ENCODE results near the gene ADAP1.
"Not testable (repeated sequence)": the region's sequence is repeated elsewhere in the genome, so short reads cannot be mapped to it uniquely, and the experiment has no call there.

Gene ADAP1

DNA sequence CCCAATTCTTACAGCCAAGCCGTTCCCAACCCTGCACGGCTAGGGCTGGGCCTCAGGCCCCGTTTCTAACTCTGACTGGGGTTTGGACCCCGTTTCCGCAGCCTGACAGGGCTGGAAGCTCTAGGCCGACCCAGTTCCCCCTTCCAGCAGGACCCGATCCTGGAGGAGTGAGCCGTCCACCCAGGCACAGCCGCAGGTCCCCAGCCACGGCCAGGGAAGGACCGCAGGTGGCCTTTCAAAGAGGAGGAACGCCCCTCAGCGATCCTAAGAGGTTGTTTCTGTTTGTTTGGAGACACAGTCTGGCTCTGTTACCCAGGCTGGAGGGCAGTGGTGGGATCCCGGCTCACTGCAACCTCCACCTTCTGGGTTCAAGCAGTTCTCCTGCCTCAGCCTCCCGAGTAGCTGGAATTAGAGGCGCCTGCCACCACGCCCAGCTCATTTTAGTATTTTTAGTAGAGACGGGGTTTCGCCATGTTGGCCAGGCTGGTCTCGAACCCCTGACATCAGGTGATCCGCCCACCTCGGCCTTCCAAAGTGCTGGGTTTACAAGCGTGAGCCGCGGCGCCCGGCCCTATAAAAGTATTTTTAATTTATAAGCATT, 78.9 kb downstream of the ADAP1 start:
- no peak for DNase-seq

DNA sequence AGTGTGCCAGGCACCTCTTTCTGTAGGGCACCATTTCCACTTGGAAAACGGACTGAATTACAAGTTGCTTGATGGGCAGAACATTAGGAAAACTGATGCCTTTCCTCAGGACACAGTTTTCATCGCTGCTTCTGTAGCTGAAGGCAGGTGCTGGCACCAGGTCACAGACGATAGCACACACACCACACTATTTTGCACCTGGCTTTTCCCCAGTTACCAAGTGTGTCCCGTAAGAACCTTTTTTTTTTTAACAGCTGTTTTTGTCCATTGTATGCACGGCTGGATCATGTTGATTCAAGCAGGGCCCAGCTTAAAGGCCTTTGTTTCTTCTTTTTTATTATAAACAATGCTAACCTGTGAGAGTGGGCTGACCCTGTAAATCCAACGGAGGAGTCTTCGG, 79.4 kb downstream of the ADAP1 start:
- DNase-seq: no peak

DNA sequence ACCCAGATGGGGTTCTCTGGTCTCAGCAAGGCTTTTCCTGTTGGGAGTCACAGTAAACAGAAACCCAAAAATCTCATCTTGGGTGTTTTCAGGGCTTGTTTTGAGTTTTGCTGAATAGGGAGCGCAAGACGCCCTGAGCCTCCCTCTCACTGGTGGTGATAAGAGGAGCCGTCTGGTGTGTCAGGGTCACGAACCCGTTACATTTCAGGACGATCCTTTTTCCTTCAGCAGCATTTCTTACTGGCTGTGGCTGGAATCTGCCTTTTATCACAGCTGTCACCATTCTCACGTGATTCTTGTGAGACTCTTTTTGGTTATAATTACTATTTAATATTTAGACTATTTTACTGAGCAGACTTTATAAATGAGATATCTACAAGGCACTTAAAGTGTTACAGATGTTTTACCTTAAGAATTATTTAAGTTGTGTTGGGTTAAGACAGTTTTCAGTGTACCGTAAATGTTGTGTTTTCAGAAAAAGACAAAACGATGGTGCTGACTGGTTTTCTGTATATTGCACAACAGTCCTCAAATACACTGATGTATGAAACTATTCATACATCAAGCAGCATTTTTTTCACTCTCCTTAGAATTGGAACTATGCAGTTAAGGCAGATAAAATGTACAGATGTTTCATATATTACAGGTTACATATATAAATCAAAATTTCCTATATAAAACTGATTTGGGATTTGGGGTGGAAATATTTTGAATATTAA, 80.3 kb downstream of the ADAP1 start:
- no peak for DNase-seq

DNA sequence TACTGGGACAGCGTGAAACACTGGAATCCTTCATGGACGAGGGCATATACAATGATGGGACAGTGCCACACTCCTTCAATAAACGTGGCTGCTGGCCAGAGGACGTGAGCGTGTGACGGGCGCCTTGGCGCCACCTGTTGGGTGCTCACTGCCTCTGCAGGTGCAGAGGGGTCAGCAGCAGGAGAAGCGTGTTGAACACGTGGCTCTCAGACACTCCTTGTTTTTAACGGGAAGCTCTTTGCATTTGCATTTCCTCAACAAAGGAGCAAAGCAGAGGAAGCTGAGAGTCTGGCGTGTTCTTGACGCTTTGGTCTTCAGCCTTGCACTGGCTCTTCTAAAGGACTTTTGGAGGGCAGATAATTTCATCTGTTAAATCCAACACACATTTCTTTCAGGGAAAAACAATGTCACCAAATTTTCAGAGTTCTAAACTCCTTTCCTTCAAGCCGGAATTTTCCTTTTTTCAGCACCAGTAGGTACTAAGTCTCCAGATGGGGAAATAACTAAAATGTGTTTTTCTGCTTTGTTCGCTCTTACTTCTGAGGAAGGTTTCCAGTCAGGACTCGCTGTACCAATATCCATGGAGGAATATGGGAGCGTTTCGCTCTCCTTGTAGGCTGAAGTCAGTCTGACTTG, 81.0 kb downstream of the ADAP1 start:
- peak; percentile 82 for DNase-seq

DNA sequence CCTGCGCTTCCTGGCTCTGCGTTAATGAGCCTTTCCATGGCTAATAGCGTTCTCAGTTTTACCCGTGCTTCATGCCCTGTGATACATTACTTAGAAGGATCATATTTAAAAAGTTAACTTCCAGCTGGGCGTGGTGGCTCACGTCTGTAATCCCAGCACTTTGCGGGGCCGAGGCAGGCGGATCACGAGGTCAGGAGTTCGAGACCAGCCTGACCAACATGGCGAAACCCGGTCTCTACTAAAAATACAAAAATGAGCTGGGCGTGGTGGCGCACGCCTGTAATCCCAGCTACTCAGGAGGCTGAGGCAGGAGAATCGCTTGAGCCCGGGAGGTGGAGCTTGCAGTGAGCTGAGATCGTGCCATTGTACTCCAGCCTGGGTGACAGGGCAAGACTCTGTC, 81.8 kb downstream of the ADAP1 start:
- not testable (repeated sequence) for DNase-seq

DNA sequence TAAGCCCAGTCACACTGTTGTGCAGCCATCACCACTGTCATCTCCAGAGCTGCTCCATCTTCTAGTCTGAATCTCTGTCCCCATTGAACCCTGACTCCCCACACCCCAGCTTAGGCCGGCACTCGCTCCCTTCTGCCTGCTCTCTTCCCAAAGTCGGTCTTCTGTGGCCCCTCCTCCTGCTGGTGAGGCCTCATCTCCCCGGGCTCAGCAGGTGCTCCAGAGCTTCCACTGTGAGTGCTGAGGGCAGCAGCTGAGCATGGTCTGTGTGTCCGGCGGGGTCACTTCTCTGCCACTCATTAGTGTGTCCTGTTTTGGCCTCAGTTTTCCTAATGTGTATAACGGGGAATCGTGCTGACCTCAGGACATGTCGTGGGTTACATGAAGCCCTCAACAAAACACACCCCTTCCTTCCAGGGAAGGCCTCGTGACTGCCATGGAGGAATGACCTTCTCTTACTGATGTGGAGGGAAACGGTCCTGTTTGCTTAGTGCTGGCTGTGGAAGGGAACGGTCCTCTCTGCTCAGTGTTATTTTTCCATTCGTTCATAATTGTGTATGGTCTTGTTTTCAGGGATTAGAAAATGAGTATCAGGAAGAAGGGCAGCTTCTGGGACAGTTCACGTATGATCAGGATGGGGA, 82.5 kb downstream of the ADAP1 start:
- no peak for DNase-seq

DNA sequence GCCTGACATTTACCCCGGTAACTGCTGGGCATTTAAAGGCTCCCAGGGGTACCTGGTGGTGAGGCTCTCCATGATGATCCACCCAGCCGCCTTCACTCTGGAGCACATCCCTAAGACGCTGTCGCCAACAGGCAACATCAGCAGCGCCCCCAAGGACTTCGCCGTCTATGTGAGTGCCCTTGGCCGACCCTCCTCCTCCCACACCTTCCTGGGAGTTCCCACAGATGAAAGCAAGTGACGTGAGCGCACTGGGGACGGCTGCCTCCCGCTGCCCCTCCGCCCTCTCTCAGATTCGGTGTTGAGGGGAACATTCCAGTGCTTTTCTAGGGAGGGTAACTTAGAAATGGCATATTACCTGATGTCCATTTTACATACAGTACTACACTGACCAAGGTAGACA, 85.1 kb downstream of the ADAP1 start:
- no peak for DNase-seq

DNA sequence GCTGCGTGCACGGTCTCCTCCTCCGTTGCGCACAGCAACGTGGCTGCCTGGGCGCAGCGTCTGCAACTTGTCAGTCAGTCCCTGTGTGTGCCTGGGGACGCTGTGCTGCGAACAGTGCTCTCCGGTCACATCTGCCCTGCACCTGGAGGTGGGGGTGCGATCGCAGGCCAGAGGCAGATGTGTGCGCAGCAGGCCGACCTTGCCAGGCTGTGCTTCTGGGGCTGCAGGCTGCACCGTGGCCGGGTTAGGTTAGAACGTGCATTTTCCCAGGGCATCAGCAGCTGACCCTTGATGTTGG, 86.3 kb downstream of the ADAP1 start:
- no peak for DNase-seq

DNA sequence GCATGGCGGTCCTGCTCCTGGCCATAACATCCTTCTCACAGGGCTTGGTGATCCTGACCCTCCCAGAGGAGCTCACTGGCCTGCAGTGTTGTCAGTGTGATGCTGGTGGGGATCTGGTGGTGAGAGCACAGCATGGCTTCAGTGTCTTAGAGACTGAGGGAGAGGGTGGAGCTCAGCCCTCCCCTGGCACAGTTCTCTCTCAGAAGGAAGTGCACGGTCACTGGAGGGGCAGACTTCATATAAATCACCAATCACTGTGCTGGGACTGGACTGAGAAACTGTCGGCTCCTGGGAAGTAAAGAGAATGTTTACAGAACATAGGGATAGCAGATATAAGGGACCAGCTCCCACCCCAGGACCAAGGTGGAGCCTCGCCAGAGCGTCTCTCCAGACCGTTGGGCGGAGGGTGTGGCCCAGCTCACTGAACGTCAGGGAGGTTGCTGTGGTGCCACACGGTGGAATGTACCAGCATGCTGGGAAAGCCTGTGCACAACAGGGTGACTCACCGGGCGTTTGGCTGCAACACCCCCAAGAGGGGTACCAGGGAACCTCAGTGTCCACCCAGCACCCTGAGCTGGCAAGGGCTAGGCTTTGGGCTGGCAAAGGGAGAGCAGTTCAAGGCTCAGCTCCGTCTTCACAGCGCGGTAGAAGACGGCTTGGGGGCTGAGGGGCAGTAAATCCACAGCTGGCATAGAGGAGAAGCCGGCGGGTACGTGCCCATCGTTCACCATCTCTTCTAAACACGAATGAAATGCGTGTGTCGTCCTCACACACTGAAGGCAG, 86.9 kb downstream of the ADAP1 start:
- no peak for DNase-seq

DNA sequence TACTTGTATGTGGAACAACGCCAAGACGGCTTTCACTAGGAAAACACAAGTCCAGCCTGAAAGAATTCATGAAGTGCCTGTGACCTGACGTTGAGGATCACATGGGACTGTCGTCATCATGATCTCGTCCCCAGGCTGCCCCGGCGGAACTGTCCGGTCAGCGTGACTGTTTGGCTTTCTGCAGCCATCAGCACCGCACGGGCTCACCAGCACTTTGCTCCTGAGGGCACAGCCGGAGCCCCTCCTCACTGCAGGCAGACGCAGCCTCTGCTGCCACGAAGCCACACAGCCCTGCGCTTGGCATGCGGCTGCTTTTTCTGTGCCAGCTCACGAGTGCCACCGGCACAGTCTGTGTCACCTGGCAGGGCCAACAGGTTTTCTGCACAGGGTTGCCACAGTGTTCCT, 87.5 kb downstream of the ADAP1 start:
- no peak for DNase-seq

DNA sequence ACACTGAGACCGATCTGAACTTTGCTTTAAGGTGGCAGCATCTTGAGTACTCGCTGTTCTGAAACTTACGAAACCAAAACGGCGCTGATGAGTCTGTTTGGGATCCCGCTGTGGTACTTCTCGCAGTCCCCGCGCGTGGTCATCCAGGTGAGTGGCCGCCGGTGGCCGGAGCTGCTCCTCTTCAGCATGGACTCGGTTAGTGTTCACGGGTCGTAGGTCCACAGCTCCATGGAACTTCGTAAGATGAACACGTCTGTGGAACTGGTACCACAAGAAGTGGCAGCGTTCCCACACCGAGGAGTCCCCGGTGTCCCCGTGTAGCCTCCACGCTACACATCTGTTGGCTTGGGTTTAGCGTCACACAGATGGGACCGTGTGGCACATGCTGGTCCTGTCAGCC, 88.6 kb downstream of the ADAP1 start:
- no peak for DNase-seq

DNA sequence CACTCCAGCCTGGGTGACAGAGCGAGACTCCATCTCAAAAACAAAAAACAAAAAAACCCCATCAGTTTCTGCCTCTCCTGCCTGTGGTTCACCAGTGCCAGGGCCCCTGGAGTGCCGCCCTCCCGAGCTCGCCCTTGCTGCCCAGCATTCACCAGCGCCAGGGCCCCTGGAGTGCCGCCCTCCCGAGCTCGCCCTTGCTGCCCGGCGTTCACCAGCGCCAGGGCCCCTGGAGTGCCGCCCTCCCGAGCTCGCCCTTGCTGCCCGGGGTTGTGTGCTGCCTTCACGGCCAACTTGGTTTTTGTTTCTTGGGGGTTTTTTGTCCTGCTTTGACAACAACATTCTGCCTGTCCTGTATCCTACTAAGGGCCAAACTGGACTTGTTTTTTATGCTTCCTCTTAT, 91.4 kb downstream of the ADAP1 start:
- no peak for DNase-seq

DNA sequence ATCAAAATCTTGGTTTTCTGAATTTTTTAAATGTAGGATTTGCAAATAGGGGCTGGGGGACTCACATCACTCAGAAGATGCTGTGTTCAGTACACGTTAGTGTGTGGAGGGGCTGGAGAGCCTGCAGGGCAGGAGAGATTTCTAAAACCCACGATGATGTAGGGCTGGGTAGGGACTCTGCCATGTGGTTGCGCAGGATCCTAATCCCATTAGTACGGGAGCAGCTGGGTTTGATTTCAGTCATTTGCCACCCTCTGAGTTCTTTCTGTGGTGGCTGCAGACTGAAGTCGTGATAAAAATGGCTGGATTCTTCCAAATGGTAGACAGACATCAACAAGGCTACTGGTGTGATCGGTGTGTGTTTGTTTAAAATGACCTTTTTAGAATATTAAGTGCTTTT, 92.3 kb downstream of the ADAP1 start:
- no peak for DNase-seq

DNA sequence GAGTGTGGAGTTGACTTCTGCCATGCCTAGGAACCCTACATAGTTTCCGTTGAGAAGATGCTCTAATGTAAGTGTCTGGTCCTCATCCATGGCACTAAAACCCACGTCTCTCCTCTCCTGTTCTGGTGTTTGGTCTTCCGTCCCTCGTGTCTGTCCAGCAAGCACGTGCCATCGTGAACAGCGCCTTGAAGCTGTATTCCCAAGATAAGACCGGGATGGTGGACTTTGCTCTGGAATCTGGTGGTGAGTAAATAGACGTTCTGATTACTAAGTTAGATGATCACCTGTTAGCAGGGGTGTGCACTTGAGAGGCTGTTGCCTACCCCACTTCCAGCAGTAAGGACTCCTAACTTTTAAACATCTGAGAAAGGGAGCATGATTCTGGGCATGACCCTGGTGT, 93.3 kb downstream of the ADAP1 start:
- no peak for DNase-seq

DNA sequence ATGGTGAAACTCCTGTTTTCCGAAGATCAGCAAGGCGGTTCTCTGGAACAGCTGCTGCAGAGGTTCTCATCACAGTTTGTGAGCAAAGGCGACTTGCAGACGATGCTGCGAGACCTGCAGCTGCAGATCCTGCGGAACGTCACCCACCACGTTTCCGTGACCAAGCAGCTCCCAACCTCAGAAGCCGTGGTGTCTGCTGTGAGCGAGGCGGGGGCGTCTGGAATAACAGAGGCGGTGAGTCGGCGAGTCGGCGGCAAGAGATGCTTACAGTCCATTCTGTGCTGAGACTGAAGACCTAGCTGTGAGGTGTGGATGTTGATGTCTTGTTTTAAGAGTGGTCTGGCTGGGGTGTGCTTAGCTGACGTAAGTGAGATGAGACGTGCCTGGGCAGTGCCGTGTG, 94.3 kb downstream of the ADAP1 start:
- DNase-seq: no peak

DNA sequence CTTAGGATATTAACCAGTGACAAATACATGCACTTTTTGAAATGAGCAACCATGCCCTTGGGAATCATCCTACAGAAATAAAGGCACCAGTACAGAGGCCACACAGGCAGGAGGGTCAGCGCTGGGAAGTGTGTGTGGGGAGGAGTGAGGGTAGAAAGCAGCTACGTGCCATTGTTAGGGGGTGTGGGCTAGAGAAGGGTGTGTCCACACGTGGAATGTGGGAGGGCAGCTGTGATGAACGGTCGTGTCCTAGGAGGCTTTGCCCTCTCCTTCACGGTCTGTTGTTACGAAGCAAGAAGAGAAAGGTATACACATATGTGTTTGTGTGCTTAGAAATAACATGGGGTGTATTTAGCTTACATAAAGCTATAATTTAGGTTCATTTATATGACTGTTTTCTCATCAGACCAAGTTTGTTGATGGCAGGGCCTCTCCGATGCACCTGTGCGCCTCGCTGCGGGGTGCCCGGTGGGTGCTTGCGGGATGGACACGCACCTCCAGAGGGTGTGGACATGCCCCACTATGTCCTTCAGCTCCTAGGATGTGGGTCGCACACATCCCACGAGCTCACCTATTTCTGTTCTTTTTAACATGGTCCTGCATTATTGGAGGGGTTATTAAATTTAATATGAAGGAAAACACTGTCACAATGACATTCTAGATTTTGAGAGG, 95.0 kb downstream of the ADAP1 start:
- no peak for DNase-seq

DNA sequence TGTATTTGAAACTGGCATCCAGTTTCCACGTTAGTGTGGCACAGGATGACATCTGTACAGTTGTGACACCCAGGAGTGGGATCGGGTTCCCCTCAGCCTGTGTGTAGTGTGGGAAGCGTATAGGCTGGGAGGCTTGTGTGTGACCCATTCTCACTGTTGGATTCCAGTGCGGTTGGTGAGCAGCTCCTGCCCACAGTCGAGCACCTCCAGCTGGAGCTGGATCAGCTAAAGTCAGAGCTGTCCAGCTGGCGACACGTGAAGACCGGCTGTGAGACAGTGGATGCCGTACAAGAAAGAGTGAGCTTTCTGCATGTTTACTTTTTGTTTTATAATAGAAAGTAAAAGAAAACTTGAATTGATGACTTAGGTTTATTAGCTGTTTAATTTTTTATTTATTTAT, 96.8 kb downstream of the ADAP1 start:
- no peak for DNase-seq

DNA sequence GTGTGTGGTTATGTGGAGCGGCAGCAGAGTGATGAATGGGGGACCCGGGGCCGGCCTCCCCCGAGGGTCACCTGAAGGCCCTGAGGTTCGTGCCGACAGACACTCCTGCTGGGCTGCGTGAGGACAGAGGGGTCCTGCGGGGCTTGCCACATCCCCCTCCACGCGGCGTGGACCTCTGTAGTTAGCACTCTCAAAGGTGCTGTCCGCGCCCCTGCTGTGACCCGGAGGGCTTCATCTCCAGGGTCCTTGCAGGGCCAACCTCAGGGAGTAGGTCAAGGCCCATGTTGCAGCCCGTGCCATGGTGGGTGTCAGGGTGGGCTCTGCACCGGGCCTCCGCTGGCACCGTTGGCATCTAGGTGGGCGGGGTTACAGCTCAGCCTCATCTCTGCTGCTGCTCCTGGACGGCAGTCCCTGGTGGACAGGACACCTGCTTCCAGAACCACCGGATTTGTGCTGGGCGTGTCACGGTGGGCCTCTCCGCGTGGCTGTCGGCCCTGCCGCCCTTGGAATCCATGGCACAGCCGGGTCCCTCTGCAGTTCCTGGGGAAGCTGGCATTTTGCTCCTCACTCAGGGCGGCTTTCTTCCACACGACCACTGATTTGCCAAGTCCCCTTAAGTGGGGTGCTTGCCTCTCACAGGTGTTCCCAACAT, 97.9 kb downstream of the ADAP1 start:
- DNase-seq: no peak

DNA sequence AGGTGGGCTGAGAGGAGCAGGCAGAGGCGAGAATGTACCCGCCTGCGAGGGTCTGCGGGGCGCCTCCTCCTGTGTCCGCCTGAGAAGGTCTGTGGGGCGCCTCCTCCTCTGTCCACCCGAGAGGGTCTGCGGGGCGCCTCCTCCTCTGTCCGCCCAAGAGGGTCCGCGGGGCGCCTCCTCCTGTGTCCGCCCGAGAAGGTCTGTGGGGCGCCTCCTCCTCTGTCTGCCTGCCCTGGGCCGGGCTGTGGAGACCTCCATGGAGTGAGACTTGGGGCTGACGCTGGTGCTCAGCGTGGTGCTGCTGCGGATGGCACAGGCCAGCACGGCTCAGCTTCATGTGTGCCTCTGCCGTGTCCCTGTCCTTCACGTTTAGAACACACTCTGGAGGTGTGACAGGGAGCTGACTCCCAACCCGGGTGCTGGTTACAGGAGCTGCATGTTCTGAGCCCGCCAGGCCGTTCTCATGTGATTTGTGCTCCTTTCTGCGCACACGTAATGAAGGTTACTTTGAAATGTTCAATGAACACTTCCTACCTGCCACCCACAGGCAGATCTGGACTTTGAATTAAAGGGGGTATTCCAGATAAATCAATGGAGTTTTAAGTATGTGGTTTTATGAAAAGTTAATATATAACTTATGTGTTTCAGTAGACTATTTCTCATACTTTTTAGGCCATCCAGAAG, 98.7 kb downstream of the ADAP1 start:
- DNase-seq: no peak

DNA sequence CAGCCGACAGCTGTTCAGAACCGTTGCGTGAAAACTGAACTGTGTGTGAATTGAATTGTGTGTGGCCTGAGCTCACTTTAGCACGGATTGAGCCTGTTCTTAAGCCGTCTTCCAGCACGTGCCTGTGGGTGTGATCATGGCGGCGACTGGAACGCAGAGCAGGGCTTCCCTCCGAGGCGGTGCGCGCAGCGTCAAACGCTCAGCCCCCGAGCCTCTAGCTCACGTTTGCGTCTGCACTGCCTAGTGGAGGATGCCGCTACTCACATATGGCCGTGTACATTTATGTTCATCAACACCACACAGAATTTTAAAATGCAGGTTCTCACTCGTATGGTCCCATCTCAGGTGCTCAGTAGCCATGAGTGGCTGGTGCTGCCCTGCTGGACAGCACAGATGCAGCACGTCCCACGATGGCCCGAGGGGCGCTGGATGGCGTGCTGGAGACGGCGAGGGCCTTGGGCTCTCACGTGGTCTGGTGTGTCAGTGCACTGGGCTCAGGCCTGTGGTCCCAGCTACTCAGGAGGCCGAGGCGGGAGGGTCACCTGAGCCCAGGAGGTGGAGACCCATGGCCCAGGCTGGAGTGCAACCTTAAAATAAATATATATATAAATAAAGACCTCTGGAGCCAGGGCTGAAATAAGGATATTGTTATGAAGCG, 100.2 kb downstream of the ADAP1 start:
- DNase-seq: no peak
